T47D (cell line): ENCODE results near the gene SRRM2.

Experiments
- DNase-seq, 2 experiments: peaks; one replicate each; pipeline versions ENCODE4 v3.0.0 to v3.0.0-alpha.2; 2011 to 2012; ENCODE audit warnings: low read depth in 1 of 2, low spot score in 1 of 2
- JUND ChIP-seq: IDR thresholded peaks from 2 replicates; pipeline ENCODE4 v1.6.1; 2012; ENCODE audit warnings: low read depth
- in situ Hi-C: cut with HindIII; loops from 2 replicates; pipeline ENCODE4 v1.10.0; 2016; ENCODE audit warnings: low sequenced_read_pairs, low pct_unique_long_range_greater_than_20kb

The SRRM2 gene

GRCh38 chr16:2771496-2772402, 19.3 kb downstream of the SRRM2 start:
- TF ChIP-seq JUND, result no peak
- DNase-seq, result no peak
- in situ Hi-C loops, result no loop called here

- DNase-seq, result no peak
- no peak for TF ChIP-seq JUND
- in situ Hi-C loops, result no loop called here
Measured at GRCh38 chr16:2773188-2773968, 20.9 kb downstream of the SRRM2 start.

GRCh38 chr16:2774161-2774891, 21.9 kb downstream of the SRRM2 start:
- no peak for TF ChIP-seq JUND
- no peak for DNase-seq
- in situ Hi-C loops, result no loop called here

- no peak for DNase-seq
- no peak for TF ChIP-seq JUND
- in situ Hi-C loops, result no loop called here
Measured at GRCh38 chr16:2775131-2775716, 22.8 kb downstream of the SRRM2 start.

DNA sequence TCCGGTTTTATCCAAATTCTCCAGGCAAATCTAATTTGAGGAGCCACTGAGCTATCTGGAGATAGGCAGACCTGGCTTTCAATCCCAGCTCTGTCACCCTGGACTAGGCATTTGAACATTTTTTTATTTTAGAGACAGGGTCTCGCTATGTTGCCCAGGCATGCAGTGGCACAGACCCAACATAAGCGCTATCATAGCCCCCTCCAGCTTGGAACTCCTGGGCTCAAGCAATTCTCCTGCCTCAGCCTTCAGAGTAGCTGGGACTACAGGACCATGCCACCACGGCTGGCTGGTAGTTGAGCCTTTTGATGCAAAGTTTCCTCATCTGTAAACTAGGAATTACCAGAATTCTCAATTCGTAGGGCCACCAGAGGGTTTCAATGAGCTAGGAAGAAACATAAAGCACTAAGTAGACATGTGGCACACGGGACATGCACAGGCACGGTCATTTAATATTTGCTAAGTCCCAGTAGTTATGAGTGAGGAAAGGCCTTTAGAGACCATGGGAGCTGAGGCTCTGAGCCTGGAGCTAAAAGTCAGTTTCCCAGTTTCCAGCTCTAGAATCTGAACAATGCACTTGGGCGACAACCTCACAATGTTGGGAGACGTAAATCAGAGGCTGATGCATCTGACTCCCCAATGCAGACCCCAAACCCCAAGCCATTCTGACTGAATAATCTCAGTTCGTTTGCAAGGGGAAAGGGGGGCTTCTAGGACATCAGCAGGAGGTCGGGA, 23.5 kb downstream of the SRRM2 start:
- TF ChIP-seq JUND, result no peak
- no peak for DNase-seq

GRCh38 chr16:2776500-2777139, 24.2 kb downstream of the SRRM2 start:
- in situ Hi-C loops, result no loop called here
- TF ChIP-seq JUND, result no peak

More for the DNA sequence above, 23.5 kb downstream of the SRRM2 start:
- in situ Hi-C loops, result no loop called here

GRCh38 chr16:2777231-2777902, 24.9 kb downstream of the SRRM2 start, which contains the start of gene ELOB:
TSS of gene ELOB (minus strand) at chr16:2777280. CDS start at chr16:2777239, 41 bp downstream.
- in situ Hi-C loops, result no loop called here
- TF ChIP-seq JUND, result no peak
- DNase-seq, result peak; percentile 88 to 91

More at GRCh38 chr16:2776500-2777139, 24.2 kb downstream of the SRRM2 start:
- no peak for DNase-seq

GRCh38 chr16:2777903-2778629, 25.6 kb downstream of the SRRM2 start:
- DNase-seq, result peak in 1 of 2 experiments; percentile 52
- no peak for TF ChIP-seq JUND
- in situ Hi-C loops, result no loop called here

DNA sequence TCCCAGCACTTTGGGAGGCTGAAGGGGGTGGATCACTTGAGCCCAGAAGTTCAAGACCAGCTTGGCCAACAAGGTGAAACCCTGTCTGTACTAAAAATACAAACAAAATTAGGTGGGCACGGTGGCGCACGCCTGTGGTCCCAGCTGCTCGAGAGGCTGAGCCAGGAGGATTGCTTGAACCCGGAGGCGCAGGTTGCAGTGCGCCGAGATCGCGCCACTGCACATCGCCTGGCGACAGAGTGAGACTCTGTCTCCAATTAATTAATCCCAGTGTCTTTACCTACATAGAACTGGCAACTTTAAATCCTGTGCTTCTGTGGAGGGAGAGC, 26.2 kb downstream of the SRRM2 start:
- DNase-seq, result no peak
- in situ Hi-C loops, result no loop called here
- TF ChIP-seq JUND, result no peak

- DNase-seq, result no peak
- in situ Hi-C loops, result no loop called here
- TF ChIP-seq JUND, result no peak
Measured at GRCh38 chr16:2779151-2779920, 26.9 kb downstream of the SRRM2 start.
